Dendritic cell treated with granulocyte-macrophage colony-stimulating factor and Interleukin-4, amounts not matched to agents 40 ng/mL and 50 ng/mL, for 4 days (primary cell): ENCODE results near the gene C6.
"Not testable (repeated sequence)": the region's sequence is repeated elsewhere in the genome, so short reads cannot be mapped to it uniquely, and the experiment has no call there.

Source experiments
- H3K27ac Mint-ChIP-seq: one replicate; pipeline ENCODE4 v1.8.0; 2022; ENCODE audit warnings: mild to moderate bottlenecking, mixed read lengths
- H3K27me3 Mint-ChIP-seq: one replicate; pipeline ENCODE4 v1.8.0; 2022; ENCODE audit warnings: mild to moderate bottlenecking, mixed read lengths
- H3K36me3 Mint-ChIP-seq: one replicate; pipeline ENCODE4 v1.8.0; 2022; ENCODE audit warnings: low read depth, mixed read lengths
- H3K4me1 Mint-ChIP-seq: one replicate; pipeline ENCODE4 v1.8.0; 2022; ENCODE audit warnings: low read depth, mixed read lengths
- H3K4me3 Mint-ChIP-seq: one replicate; pipeline ENCODE4 v1.8.0; 2022; ENCODE audit warnings: mild to moderate bottlenecking, moderate library complexity, mixed read lengths
- H3K9me3 Mint-ChIP-seq: one replicate; pipeline ENCODE4 v1.8.0; 2022; ENCODE audit warnings: mixed read lengths
- intact Hi-C: fragments of 100-400 bp; cut with micrococcal nuclease; formaldehyde crosslinking; loops from one replicate; pipeline ENCODE4 v1.15.0; 2022

Gene C6

DNA sequence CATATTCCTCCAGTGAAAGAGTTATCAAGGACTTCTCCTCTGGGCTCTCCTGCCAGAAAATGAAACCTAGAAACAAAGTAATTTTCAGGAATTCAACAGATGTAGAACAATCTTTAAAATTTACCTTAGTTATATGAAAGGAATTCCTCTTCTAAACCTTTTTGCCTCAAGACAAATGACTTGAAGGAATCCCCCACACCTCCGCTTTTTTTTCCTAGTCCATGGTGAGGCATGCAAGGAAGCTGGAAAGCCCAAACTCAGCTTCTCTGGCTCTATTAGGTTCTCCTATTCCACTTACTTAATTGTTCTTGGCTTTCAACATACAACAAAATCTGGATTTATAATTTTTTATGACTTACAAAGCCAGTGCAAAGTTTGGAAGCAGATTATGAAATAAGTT, 27.2 kb downstream of the C6 start:
- intact Hi-C loops: no loop called here
- H3K27ac Mint-ChIP-seq: no peak overlapping the region
- H3K9me3 Mint-ChIP-seq: no peaks in the 10 kb centered on the region
- no peaks in the 10 kb centered on the region for H3K4me1 Mint-ChIP-seq
- H3K27me3 Mint-ChIP-seq: no peaks in the 10 kb centered on the region
- H3K36me3 Mint-ChIP-seq: no peaks in the 10 kb centered on the region
- no peak overlapping the region for H3K4me3 Mint-ChIP-seq

DNA sequence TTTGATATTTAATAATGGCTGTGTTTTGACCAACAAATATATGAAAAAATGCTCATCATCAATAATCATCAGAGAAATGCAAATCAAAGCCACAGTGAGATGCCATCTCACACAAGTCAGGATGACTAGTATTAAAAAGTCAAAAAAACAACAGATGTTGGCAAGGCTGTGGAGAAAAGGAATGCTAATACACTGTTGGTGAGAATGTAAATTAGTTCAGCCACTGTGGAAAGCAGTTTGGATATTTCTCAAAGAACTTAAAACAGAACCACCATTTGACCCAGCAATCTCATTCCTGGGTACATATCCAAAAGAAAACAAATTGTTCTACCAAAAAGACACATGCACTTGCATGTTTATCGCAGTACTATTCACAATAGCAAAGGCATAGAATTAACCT, 30.0 kb downstream of the C6 start:
- H3K4me1 Mint-ChIP-seq, intact Hi-C loops, H3K27ac Mint-ChIP-seq, H3K9me3 Mint-ChIP-seq, H3K27me3 Mint-ChIP-seq, H3K4me3 Mint-ChIP-seq, H3K36me3 Mint-ChIP-seq: not testable (repeated sequence)

DNA sequence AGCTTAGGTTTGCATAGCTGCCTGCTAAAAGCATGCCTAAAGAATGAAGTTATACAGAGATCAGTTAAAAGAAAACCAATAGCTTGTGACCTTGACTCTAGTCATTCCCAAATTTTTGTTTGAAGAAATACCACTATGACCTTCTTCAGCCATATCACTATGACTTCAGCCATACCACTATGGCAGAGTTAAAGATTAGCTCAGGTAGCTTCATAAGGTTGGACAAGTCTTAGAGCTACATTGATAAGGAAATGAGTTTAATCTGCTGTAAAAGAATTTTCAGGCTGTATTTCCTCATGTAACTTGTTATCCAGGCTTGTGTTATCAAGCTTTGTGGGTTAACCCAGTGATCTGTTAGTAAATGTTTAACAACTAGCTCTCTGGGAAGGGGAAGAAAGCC, 30.7 kb downstream of the C6 start:
- Mint-ChIP-seq H3K4me3 (no peak overlapping the region), H3K27ac (no peak overlapping the region), H3K36me3 (no peaks in the 10 kb centered on the region), H3K9me3 (no peaks in the 10 kb centered on the region), H3K4me1 (no peaks in the 10 kb centered on the region), H3K27me3 (no peaks in the 10 kb centered on the region)
- intact Hi-C loops: no loop called here

DNA sequence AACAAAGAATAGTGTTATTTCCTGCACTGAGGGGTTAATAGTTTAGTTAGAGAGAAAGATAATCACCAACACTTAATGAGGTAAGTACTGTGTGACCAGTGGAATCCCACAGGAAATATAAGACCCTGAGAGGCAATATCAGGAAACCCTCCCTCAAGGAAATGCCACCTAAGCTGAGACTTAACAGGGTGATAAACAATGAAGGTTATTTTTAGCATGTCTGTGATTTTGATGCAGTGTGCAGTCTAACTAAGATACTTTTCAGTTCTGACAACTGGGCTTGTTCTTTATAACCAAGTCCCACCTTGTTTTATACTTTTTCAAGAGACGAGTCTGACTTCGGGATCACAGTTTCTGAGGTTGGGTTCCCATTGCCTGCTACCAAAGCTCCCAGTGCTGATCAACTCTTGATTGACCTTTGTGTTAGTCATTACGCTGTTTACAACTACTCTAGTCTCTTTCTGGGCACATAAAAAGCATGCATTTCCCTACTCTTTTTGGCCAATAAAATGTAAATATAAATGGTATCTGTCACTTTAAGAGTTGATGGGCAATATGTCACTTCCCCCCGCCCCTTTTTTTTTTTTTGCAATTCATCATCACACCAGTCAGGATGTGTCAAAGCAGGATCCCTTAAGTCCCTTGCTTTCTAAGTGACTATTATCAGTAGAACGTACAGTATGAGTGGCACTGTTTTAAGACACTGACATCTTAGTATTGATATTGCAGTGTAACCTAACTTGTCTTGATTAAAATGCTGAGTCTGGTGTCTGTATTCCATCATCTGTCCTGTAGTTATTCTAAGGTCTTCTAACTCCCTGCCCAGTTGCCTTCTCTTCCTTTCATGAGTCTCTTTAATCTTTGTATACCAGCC, 31.4 kb downstream of the C6 start:
- Mint-ChIP-seq H3K36me3 (no peaks in the 10 kb centered on the region), H3K9me3 (no peaks in the 10 kb centered on the region), H3K4me3 (no peak overlapping the region), H3K27me3 (no peaks in the 10 kb centered on the region), H3K27ac (no peak overlapping the region), H3K4me1 (no peaks in the 10 kb centered on the region)
- intact Hi-C loops: no loop called here

DNA sequence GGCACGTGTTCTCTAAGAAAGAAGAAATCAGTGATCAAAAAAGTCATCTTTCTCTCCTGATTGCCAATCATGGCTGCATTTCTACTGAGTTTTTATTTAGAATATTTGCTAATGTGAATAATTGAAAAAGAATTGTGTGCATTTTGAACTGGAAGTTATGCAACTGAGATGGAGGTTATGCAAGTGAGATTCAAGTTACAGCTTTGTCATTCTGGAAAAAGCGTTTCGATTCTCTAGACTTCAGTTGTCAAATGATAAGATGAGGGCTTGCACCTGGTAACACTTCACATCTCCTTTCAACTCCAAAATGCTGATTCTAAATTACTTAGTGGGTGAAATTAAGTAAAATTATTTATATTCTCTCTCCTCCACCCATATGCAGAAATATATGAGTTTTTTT, 36.4 kb downstream of the C6 start:
- H3K27ac Mint-ChIP-seq: no peak overlapping the region
- no peaks in the 10 kb centered on the region for H3K27me3 Mint-ChIP-seq
- no peak overlapping the region for H3K4me3 Mint-ChIP-seq
- peaks cover 10% of the 10 kb centered on the region for H3K9me3 Mint-ChIP-seq
- H3K36me3 Mint-ChIP-seq: no peaks in the 10 kb centered on the region
- H3K4me1 Mint-ChIP-seq: no peaks in the 10 kb centered on the region
- intact Hi-C loops: no loop called here

DNA sequence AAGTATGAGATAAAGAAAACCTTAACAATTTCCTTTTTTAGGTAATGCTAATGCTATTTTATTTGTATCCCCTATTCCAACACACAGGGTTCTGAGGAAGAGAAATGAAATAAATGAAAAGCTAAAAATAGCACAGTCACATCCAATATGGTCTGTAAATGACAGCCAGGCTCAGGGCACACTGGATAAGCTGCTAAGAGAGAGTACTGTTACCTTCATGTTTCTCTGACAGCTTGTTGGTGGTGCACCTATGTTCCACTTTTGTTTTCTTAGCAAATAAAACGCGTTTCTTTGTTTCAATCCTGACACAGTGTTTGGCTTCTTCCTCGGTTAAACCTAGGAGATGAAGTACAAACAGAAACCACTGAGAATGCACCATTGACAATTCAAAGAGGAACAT, 41.3 kb downstream of the C6 start:
- intact Hi-C loops: no loop called here
- H3K27ac Mint-ChIP-seq: no peak overlapping the region

DNA sequence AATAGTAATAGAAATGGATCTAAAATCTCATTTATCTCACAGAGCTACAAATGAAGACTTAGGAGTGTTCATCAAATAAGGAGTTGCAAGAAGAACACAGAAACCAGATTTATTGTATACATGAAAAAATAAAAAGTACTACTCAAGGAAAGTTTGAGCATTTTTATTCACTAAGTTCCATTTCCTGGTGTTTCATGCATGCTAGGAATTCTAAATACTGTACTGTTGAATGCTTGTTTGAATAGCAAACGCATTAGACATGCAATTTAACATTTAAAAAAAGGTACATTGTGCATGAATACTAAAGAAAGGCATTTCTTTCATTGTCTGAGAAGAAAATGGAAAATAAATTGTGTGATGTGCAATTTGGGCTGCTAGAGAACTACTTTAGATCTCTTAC, 52.1 kb downstream of the C6 start:
- Mint-ChIP-seq H3K36me3 (no peaks in the 10 kb centered on the region), H3K9me3 (no peaks in the 10 kb centered on the region), H3K4me3 (no peak overlapping the region), H3K27ac (no peak overlapping the region), H3K4me1 (no peaks in the 10 kb centered on the region), H3K27me3 (no peaks in the 10 kb centered on the region)
- intact Hi-C loops: no loop called here

More for the DNA sequence above, 41.3 kb downstream of the C6 start:
- Mint-ChIP-seq H3K36me3 (no peaks in the 10 kb centered on the region), H3K4me1 (no peaks in the 10 kb centered on the region), H3K4me3 (no peak overlapping the region), H3K27me3 (no peaks in the 10 kb centered on the region), H3K9me3 (peaks cover 10% of the 10 kb centered on the region)

DNA sequence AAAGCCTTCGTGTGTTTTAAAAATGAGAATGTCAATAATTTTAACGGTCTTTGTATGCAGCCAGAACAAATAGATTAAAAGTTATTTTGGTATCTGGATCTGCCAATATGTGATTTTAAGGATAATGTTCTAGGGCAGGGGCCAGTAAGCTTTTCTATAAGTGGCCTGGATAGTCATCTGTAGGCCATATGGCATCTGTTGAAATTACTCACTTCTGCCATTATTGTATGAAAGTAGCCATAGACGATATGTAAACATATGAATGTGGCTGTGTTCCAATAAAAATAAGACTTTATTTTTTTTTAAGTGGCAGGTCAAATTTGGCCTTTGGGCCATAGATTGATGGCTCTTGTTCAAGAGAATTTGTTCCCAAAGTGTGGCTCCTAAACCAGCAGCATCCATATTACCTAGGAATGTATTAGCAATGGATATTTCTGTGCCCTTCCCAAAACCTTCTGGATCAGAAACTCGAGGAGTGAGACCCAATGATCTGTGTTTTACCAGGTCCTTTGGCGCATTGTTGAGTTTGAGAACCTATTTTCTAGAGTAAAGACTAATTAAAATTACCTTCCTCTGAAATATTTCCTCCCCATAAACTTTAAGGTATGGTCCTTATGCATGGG, 55.9 kb downstream of the C6 start:
- no peaks in the 10 kb centered on the region for H3K36me3 Mint-ChIP-seq
- no peaks in the 10 kb centered on the region for H3K9me3 Mint-ChIP-seq
- H3K4me1 Mint-ChIP-seq: no peaks in the 10 kb centered on the region
- H3K27ac Mint-ChIP-seq: no peak overlapping the region
- intact Hi-C loops: no loop called here
- H3K4me3 Mint-ChIP-seq: no peak overlapping the region
- no peaks in the 10 kb centered on the region for H3K27me3 Mint-ChIP-seq

DNA sequence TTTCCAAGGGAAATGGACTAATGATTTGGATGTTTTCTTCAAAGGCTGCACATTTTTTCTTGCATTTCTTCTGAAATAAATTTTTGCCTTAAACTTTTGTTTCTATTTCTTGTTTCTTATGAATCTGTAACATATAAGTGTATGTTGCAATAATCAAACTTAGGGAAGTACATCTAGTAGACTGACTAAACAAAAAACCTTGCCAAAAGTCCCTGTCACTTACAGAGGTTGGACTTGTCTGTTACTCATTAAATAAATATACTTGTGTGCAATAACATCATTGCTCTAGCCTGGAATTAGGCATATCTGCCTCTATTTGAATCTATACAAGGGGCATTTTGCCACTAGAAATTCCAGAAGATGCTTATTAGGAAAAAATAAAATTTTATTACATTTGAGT, 56.6 kb downstream of the C6 start:
- H3K4me1 Mint-ChIP-seq: no peaks in the 10 kb centered on the region
- H3K27ac Mint-ChIP-seq: no peak overlapping the region
- H3K27me3 Mint-ChIP-seq: no peaks in the 10 kb centered on the region
- H3K9me3 Mint-ChIP-seq: peaks cover 5% of the 10 kb centered on the region
- no peak overlapping the region for H3K4me3 Mint-ChIP-seq
- H3K36me3 Mint-ChIP-seq: no peaks in the 10 kb centered on the region
- intact Hi-C loops: no loop called here

DNA sequence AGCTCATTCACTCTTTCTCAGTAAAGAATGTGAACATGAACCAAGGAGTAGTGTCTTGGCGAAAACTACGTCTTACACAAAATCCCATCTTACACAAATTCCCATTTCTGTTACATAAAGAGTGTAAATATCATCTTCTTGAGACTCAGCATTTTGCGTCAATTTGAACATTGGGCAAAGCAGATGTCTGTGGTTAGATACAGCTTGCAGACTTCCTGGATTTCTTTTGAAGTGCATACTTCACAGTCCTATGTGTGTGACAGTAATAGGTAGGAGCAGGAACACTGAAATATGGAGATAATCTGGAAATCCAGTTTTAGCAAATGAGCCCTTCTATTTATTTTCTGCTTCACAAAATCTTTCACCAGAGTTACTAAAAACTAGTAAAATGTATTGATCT, 58.8 kb downstream of the C6 start:
- no peak overlapping the region for H3K4me3 Mint-ChIP-seq
- no peaks in the 10 kb centered on the region for H3K36me3 Mint-ChIP-seq
- H3K4me1 Mint-ChIP-seq: no peaks in the 10 kb centered on the region
- no peaks in the 10 kb centered on the region for H3K27me3 Mint-ChIP-seq
- H3K9me3 Mint-ChIP-seq: peaks cover 9% of the 10 kb centered on the region
- no peak overlapping the region for H3K27ac Mint-ChIP-seq
- intact Hi-C loops: no loop called here

DNA sequence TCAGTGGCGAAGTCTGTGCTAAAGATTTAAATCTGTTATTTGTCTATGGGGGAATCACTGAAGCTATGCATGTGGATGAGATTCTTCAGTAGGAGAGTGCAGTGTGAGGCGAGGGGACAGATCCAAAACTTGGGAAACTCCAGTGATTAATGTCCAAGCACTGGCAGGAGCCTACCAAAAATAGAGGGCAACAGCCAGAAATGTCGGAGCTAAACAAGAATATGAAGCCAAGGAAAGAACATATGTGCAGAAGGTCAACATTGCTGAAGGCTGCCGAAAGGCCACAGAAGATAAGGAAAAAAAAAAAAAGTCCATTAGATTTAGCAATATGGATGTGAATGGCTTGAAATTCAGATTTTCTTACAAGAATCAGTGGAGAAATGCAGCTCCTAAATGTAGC, 61.8 kb downstream of the C6 start:
- Mint-ChIP-seq H3K27me3 (no peaks in the 10 kb centered on the region), H3K27ac (no peak overlapping the region), H3K4me3 (no peak overlapping the region), H3K36me3 (no peaks in the 10 kb centered on the region), H3K9me3 (peaks cover 9% of the 10 kb centered on the region), H3K4me1 (no peaks in the 10 kb centered on the region)
- intact Hi-C loops: no loop called here

DNA sequence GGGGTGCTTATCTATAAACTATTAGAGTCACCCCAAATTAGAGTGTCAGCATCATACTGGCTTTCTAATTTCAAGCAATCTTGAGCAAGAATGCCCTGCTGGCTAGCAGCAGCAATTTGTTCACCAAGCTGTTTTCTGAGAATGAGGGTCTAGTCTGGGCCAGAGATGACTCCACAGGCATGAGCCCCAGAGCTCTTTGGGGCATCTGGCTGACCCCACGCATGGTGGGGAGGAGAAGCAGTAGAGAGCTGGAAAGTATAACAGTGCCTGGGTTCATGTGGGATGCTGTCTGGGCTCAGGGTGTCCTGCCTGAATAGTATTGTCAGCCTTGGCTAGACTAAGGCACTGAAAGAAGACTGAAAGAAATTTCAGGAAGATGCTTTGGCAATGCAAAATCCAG, 64.9 kb downstream of the C6 start:
- no peaks in the 10 kb centered on the region for H3K27me3 Mint-ChIP-seq
- H3K4me3 Mint-ChIP-seq: no peak overlapping the region
- no peaks in the 10 kb centered on the region for H3K4me1 Mint-ChIP-seq
- peaks cover 19% of the 10 kb centered on the region for H3K9me3 Mint-ChIP-seq
- H3K27ac Mint-ChIP-seq: no peak overlapping the region
- H3K36me3 Mint-ChIP-seq: no peaks in the 10 kb centered on the region
- intact Hi-C loops: no loop called here

DNA sequence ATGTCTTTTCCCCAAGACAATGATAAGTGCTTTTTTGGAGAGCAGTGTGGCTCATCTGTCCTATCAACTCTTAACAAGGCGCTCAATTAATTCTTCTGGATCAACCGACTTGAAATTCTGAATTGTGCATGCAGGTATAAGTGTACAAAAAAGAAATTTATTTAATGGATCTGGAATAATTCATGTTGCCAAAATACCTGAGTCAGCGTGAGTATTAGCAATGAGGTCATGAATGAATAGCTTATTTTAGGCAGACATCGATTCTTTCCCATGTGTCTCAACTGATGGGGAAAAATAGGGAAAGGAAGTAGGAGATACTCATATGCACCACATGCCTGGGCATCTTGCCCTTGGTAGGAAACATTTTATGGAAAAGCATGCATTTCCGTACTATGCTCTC, 68.0 kb downstream of the C6 start:
- Mint-ChIP-seq H3K27ac (no peak overlapping the region), H3K27me3 (no peaks in the 10 kb centered on the region), H3K4me3 (no peak overlapping the region), H3K9me3 (peaks cover 9% of the 10 kb centered on the region), H3K36me3 (no peaks in the 10 kb centered on the region), H3K4me1 (no peaks in the 10 kb centered on the region)
- intact Hi-C loops: no loop called here

DNA sequence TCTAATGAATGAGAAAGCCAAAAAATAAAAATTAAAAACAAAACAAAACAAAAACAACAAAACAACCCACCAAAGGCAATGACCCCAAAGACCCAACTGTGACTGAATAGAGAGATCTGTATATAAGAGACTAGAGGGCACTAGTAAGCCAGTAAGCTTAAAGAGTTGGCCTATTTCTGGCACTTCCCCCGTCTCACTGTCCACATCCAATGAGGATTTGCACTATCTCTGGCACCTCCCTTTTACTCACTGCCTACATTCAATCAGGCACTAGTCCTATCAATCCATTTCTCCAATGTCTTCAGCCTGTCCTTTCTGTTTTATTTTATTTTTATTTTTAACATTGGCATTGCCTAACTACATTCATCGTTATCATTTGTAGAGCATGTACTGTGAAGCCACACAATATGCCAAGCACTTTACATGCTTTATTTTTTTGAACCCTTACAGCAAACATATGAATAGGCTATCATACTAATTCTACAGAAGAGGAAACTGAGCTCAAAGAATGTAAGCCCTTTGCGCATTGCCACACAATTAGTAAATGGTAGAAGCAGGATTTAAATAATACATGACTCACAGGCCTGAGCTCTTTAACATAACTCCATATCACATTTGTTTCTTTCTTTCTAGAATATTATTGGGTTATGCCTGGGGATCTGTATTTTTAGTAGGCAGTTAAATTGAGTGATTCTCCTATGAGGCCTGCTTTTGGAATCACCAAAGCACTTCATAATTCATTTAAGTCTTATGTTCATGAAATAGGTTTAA, 70.0 kb downstream of the C6 start:
- Mint-ChIP-seq H3K27me3 (no peaks in the 10 kb centered on the region), H3K4me1 (no peaks in the 10 kb centered on the region), H3K36me3 (no peaks in the 10 kb centered on the region), H3K9me3 (peaks cover 20% of the 10 kb centered on the region), H3K27ac (no peak overlapping the region), H3K4me3 (no peak overlapping the region)
- intact Hi-C loops: no loop called here
